SKM-1 treated with dmso at 0.1 percent for 144 hours (cell line): ENCODE measurements around the gene B4GALNT3.
"Not testable (repeated sequence)": the region's sequence is repeated elsewhere in the genome, so short reads cannot be mapped to it uniquely, and the experiment has no call there.

ENCODE experiments used
- DNase-seq: peaks from one replicate; lab custom pipeline; 2025; ENCODE audit not compliant: unreplicated experiment; lab: John Stamatoyannopoulos, UW

The B4GALNT3 gene

DNA sequence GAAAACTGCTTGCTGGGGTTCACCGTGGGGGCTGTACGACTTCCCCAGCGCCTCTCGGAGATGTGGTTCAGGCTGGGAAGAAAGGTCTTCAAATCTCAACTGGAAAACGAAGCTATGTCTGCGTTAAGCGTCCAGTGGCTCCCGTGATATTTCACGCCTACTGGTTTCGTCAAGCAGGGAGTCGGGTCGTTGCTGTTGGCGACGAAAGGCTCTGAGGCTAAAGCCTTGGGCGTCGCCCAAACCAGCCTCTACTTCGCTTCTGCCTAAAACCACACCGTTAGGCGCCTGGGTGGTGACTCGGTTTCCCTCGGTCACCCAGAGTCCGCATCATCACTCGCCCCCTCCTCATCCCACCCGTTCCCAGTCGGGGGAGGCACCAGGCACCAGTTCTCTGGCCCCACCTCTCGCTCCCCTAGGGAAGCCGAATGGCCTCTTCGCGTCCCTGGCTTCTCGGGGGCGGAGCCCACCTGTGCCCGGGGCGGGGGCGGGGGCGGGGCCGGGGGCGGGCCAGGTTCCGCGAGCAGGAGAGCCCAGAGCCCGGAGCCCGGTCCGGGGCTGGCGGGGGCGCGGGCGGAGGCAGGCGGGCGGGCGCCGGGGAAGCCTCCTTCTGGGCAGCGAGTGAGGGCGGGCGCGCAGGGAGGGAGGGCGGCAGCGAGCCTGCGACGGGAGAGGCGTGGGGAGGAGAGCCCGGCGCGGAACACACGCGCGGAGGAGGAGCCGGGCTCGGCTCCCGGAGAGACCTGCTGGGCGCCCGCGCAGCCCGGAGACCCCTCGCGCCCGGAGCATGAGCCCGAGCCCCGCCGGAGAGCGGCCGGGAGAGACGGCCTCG lies at the start of gene B4GALNT3:
TSS of gene B4GALNT3 (plus strand) at position 510 of the 829 bp plus-strand sequence. CDS start 438 bp downstream, outside the sequence.
- no peak for DNase-seq

DNA sequence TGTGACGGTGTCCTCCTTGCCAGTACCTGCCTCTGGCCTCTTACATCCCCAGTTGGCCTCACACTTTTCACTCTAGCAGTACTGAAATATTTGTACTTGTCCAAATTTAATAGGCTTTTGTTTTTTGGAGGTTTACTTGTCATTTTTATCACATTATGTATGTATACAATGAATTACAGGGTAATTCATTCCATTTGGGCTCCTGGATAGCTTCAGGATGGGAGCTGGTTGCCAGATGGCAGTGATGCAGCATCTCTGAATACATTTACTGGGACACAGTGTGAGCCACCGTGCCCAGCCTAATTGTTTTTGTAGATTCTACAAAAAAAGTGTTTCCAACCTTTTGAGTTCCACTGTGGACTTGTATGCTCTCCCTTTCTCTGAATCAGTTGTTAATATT lies 44.9 kb upstream of the B4GALNT3 start:
- DNase-seq, result no peak

DNA sequence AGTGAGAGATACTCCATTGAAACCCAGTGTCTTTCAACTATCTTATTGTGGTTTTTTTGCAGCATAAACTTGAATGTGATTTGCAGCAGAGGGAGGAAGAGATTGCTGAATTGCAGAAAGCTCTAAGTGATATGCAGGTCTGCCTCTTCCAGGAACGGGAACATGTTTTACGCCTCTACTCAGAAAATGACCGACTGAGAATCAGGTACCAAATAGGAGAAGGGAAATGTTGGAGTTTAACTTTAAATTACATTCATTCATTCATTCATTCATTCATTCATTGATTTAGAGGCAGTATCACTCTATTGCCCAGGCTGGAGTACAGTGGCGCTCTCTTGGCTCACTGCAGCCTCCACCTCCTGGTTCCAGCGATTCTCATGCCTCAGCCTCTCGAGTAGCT lies 41.3 kb upstream of the B4GALNT3 start:
- no peak for DNase-seq

DNA sequence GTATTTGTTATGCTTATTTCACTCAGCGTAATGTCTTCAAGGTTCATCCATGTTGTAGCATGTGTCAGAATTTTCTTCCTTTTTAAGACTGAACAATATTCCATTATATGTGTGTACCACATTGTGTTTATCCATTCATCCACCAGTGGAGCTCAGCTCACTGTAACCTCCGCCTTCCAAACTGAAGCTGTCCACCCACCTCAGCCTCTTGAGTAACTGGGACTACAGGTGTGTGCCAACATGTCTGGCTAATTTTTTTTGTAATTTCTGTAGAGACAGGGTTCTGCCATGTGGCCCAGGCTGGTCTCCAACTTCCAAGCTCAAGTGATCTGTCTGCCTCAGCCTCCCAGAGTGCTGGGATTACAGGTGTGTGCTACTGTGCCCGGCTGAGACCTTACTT lies 37.2 kb upstream of the B4GALNT3 start:
- no peak for DNase-seq

DNA sequence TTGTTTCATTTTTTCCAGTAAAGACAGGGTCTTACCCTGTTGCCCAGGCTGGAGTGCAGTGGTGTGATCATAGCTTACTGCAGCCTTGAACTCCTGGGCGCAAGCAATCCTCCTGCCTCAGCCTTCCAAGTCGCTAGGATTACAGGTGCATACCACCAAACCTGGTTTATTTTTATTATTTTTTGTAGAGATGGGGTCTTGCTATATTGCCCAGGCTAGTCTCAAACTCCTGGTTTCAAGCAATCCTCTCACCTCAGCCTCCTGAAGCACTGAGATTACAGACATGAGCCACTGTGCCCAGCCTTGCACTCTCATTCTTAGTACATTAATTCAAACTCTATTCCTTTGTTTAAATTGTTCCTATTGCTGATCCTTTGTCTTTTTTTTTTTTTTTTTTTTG lies 24.0 kb upstream of the B4GALNT3 start:
- not testable (repeated sequence) for DNase-seq

DNA sequence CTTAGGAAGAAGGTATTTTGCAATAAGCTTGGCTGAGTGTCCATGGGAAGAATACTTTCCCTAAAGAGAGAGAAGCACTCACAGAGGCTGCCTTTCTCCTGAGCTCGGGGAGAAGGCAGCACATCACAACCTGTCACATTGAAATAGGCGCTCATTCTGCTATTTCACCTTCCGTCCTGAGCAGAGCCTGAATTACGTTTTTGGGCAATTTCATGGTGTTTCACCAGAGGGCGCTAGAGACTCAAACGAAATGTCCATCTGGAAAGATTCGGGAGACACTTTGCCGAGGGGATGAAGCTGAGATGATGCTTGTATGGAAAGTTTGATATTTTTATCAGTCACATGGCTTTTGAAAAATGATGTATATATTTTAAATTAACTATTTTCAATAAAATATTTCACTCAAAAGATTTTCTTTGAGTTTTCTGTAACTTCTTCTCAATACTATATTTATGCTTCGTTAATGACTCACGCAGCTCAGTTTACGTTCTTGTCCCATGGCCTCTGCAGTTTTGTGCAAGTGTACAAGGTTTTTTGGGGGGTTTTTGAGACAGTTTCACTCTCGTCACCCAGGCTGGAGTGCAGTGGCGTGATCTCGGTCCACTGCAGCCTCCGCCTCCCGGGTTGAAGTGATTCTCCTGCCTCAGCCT lies 17.4 kb upstream of the B4GALNT3 start:
- DNase-seq, result peak; percentile 3

DNA sequence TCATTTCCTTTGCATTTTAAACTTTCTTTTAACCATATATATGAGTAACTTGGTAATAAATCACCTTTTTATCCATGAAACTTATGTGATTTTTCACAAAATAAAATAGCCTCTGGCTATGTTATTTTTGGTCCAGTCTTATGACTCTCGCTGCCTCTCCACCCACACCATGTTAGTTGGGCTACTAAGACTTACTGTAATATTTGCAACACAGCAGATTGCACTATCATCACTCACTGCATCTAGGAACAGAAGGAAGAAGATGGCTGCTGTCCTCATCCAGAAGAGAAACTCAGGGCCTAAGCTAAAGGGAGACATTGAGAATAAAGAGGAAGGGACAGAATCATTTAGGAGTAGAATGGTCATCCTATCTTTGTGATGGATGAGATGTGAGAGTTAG lies 12.6 kb upstream of the B4GALNT3 start:
- no peak for DNase-seq

DNA sequence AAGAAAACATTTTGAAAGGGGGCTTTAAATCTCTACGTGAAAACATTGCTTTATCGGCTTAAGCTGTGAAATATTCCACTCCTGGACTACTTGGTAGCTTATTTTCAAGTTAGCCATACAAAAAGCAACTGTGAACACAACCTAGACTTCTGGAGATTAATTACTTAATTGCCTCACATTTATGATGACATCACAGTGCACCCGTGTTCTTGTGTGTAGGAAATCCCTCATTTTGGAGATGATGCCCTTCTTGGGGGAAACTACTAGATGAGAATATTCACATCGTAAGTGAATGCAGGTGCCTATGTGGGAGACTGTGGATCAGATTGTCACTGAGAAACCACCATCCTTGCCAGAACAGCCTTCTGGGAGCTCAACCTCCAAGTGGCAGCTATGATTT lies 10.5 kb upstream of the B4GALNT3 start:
- DNase-seq, result no peak

DNA sequence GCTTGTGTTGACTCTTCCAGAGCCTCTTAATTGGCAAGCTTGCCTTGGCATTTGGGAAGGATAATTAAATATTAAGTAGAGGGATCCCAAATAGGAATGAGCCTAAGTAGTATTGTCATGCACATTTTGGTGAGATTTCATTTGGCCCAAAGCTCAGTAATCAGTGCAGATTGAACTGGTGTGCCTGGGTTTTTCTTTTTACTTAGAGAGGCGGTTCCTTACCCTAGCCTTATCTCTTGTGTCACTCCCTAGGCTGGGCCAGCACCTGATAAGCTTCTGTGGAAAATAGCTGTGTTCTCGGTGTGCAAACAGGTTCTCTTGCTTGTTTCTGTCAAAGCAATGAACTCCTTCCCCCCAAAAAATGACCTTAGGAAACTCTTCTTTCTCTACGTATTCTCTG lies 9.3 kb upstream of the B4GALNT3 start:
- DNase-seq, result no peak

DNA sequence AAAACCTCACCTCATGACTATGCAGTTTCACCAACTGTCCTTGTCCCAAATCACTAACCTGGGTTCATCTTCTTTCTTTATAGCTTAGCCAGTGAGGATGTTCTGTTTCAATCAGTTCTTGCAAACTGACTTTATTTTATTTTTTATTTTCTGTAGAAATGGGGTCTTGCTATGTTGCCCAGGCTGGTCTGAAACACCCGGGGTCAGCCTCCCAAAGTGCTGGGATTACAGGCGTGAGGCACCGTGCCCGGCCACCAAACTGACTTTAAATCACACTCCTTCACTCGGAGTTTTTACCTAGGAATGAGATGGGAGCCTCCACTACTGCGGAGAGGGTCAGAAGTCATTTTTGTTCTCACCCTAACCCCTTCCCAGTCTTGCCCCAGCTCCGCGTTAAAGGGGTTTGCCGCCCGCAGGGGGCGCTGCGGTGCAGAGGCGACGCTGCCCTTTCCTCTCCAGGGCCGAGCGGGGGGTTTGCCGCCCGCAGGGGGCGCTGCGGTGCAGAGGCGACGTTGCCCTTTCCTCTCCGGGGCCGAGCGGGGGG lies 7.0 kb upstream of the B4GALNT3 start:
- DNase-seq, result no peak

DNA sequence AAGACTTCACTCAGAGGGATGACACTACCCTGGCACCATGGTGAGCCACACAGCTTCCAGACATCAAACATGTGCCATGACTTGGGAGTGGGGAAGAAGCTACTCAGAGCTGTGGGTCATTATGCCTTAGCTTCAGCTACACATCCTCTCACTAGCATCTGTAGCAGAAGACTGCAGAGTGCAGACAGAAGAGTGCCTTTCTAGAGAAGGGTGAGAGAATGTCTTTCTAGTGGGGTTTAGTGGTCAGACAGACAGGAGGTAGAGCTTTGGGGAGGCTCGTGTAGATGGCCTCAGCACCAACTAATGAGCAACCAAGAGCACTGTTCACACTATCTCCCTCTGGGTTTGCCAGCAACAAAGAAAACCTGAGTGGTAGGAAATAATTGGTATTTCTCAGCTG lies 4.9 kb upstream of the B4GALNT3 start:
- DNase-seq, result no peak

DNA sequence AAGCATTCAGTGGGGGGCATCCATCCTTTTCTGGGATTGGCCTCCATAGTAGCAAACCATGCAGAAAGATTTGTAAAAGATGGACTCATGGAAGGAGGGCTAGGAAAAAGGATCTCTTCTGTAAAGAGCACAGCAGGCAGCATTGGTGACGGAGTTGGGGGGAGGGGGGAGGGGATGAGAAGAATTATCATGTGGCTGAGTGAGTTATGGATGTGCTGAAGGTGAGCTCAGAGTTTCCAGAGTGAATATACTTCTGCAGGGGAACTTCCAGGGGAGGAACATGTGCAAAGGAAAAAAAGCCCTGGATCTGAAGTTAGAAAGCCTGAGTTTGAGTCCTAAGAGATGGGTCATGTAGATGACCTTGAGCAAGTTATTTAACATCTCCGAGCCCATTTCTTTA lies 3.9 kb upstream of the B4GALNT3 start:
- no peak for DNase-seq

DNA sequence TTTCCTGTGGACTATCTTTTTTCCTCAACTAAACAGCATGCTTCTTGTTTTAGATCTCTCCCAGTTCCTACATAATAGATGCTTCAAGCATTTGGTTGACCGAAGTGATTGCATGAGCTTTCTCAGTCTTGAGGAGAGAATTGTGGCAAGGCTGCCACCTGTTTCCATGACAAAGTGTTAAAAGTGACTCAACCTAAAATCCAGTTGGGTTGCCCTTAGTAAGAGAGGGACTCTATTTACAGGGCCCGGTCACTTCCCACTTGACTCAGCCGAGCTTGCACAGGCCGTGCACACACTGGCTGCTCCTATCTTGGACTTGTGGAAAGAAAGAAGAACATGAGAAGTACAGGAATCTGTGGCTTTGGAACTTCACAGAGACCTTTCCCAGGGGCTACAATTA lies 2.1 kb upstream of the B4GALNT3 start:
- DNase-seq, result no peak

DNA sequence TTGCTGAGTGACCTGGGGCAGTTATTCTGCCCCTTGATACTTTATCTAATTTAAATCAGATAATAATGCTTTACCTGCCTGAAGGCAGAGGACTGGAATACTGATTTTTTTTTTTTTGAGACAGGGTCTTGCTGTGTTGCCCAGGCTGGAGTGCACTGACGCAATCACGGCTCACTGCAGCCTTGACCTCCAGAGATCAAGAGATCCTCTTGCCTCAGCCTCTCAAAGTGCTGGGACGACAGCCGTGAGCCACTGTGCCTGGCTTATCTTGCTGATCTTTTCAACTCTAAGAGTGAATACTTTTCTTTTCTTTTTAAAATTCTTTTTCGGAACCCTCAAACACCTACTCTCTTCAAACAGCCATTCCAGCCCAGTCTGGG lies 699 bp upstream of the B4GALNT3 start:
- no peak for DNase-seq

DNA sequence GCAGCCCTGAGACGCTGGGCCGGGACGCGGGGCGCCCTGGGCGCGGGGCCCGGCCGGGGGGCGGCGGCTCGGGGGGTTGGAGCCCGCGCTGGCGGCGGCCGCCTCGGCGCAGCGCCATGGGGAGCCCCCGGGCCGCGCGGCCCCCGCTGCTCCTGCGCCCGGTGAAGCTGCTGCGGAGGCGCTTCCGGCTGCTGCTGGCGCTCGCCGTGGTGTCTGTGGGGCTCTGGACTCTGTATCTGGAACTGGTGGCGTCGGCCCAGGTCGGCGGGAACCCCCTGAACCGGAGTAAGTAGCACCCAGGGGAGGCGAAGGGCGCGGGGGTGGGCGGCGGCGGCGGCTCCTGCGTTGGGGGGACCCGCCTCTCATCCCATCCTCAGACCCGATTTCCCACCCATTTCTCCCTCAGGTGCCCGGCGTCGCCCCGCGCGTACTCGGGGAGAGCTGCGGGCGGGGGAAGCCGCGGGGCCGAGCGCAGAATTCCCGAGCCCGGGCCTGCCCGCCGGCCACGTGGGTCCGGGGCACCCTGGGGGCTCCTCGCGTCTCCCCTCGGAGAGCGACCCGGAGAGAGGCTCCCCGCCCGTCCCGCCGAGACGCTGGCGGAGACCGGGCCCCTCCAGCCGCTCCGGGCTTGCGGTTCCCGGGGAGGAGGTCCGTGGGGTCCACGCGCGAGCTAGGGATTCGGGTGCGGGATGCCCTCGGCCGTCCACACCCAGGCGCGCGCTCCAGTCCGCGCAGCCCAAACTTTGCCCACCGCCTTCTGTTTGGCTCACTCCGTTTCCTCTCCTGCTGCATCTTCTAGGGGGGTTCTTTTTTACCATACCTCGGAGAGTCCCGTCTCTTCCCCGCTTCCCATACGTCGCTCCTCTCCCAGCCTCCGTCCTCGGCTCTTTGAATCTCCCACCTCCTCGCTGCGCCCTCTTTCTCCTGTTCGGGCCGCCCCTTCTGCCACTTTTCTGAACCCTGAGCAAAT lies 807 bp downstream of the B4GALNT3 start:
- DNase-seq, result no peak

DNA sequence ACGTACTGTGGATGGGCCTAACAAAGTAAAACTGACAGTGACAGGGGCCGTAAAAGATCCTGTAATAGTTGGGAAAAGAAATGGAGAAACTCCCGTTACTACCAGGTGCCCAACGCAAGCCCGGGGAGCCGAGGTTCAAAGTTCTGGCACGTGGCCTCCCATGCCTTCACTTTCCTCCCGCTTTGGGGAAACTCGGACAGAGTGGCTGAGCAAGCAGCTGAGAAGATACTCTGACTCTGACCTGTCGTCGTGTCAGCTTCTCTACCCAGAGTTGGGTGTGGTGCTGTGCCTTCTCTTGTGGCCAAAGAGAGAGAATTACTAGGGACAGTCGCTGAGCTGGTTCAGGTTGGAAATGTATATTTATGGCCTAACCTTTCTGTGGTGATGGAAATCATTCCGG lies 1.7 kb downstream of the B4GALNT3 start:
- no peak for DNase-seq

DNA sequence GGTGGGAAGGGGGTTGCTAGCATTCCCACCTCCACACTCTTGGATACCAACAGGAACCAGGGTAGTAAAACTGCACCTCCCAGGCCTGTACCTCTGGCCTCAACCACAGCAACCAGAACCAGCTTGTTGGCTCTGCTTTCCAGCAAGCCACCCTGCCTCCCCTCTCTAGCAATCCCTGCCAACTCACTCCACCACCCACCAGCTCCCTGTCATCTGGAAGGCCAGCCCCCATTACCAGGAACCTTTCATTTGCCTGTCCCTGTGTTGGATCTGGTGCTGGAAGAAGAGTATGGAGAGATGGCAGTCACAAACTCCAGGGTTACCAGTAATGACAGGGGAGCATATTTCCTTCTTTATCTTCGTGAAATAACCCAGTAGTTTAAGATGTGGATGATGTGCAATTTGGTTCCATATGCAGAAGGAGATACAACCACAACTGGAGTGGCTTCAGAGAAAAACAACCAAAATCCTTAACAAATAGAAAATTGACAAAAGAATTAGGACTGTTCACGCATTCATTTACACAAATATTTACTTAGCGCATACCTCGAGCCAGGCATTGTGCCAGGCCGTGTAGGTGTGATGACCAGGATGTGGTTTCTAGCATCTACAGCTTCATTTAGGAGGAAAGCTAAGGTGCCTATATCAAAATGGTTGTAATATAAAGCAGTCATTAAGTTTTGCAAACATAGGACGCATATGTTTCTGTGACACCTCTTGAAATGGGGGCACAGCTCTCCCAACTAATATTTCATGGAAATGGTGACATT lies 3.4 kb downstream of the B4GALNT3 start:
- no peak for DNase-seq

DNA sequence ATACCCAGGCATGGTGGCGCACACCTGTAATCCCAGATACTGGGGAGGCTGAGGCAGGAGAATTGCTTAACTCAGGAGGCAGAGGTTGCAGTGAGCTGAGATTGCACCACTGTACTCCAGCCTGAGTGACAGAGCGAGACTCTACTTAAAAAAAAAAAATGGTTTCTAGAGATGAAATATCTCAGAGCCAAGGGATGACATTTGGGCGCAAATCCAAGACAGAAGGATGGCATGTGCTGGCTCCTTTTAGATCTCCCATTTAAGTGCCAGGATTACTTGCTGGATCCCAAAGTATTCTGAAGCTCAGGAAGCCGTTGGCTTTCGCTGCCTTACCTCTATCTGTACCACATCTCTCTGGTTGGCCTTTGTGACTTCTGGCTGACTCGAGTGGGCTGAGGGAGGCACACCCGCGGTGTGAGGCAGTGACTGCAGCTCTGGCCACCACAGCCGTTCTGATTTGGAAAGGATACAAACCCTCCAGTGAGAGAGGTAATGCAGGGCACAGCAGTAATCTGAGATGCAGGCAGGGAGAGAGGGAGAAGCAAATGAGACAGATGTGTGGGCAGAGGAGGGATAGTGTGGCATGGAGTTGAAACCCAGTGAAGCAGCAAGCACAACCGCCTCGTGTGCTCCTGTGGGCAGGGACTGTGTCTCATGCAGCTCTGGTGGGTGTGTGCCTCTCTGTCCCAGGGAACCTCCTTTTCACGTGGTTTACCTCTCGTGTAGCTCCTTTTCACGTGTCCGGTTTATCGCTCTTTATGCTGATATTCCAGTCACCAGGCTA lies 4.9 kb downstream of the B4GALNT3 start:
- DNase-seq, result no peak

DNA sequence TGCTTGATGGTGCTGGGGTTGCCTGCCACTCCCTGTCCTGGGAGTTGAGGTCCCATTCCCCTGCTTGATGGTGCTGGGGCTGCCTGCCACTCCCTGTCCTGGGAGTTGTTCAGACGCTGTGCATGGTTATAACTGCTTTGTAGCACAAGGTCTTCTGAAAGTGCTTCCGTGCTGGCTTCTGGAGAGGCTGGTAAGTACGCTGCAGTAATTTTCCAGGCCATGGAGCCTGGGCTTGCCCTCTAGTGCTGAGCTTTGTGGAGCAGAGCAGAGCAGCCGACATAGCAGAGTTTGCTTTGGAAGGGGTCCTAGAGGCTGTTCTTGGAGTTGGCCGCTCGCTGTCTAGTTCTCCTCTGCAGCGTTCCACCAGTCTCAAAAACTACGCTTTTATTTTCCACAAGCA lies 6.3 kb downstream of the B4GALNT3 start:
- no peak for DNase-seq

DNA sequence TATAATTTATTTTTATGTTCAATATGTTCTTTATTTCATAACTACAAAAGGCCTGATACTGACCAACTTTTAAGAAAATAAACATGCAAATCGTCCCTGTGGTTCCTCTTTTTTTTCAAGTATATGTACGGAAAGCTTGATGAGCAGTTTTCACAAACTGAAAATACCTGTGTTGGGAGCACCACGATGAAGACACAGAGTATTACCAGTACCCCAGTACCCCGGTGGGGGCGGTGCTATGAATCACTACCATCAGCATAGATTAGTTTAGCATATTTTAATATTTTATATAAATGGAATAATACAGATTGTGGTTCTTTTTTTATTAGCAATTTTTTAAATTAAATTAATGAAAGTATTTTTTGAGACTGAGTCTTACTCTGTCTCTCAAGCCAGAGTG lies 7.0 kb downstream of the B4GALNT3 start:
- DNase-seq, result no peak
